ENCODE measurements around the gene ENPP4.

DNA sequence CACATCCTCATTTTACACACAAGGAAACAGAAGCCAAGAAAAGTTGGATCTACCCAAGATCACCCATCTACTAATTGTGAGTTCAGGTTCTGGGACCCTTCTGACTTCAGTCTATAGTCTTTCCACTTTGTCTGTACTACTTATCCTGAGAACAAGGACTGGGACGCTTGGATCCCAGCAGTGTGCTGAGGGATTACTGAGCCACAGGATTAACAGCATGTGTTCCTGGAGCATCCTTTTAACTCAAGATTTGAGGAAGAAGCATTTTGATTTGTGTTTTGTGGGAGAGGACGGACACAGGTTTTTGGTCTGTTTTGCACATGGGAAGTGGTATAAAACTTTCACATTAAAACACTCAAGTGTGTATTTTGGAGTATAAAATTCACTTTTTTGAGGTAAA is 4.4 kb downstream of the ENPP4 start:
- TF ChIP-seq CTCF (IDR thresholded peaks at IDR 0.05) (no peak), POLR2A (IDR thresholded peaks at IDR 0.05) (no peak)
